Colonic mucosa (tissue), 4 donors: ENCODE results near the gene ENDOU. TPM values are rescaled to one million over a fixed set of nuclear protein-coding genes. Genes with fewer than 3 reads are reported as not detected.
"Not testable (repeated sequence)": the region's sequence is repeated elsewhere in the genome, so short reads cannot be mapped to it uniquely, and the experiment has no call there.

Experiments
- DNase-seq: peaks from one replicate; pipeline ENCODE4 v3.0.0-alpha.2; 2020
- H3K27ac ChIP-seq: fragments of 200-600 bp; one replicate; pipeline ENCODE4 v1.8.0; 2021
- H3K27me3 ChIP-seq: fragments of 200-600 bp; one replicate; pipeline ENCODE4 v1.8.0; 2021
- H3K36me3 ChIP-seq: fragments of 200-600 bp; one replicate; pipeline ENCODE4 v1.8.0; 2021
- H3K4me1 ChIP-seq: fragments of 200-600 bp; one replicate; pipeline ENCODE4 v1.8.0; 2021; ENCODE audit warnings: mild to moderate bottlenecking
- H3K4me3 ChIP-seq: fragments of 200-600 bp; one replicate; pipeline ENCODE4 v1.8.0; 2021
- H3K9ac ChIP-seq, 2 donors: one replicate each; pipeline ENCODE4 v1.7.0; 2013; ENCODE audit warnings: control low read depth in 2 of 2, low read depth in 2 of 2, low read length in 2 of 2
- H3K9me3 ChIP-seq: fragments of 200-600 bp; one replicate; pipeline ENCODE4 v1.8.0; 2021
- CTCF ChIP-seq: fragments of 200-600 bp; IDR thresholded peaks from one replicate; pipeline ENCODE4 v1.8.0; 2022; ENCODE audit warnings: antibody characterized with exemption, mild to moderate bottlenecking
- intact Hi-C: fragments of 100-400 bp; cut with DNase I; formaldehyde crosslinking; loops from one replicate; pipeline ENCODE4 v1.14.1; 2022
- total RNA-seq, 2 donors: library from RNA; stranded (reverse); fragmentation: NEBNext Ultra II Directional in 1 of 2; extraction: Animal tissue kit (Norgen Biotek cat#: 25700) in 1 of 2; gene quantifications; one replicate each; pipeline ENCODE4 v1.2.1, GENCODE V29; 2021
- donor health status: healthy.
- donor health status: DM: no; HTN: no; CAD: no.
- donor health status: DM: no; HTN: no; CAD: no.

The ENDOU gene
- total RNA-seq, 2 donors from 2014 or later, result not detected

- no peak for TF ChIP-seq CTCF
- no peak overlapping the region for H3K27ac ChIP-seq
- no peak overlapping the region for H3K9ac ChIP-seq
- H3K27me3 ChIP-seq, result no peaks in the 10 kb centered on the region
- H3K4me1 ChIP-seq, result no peaks in the 10 kb centered on the region
- H3K4me3 ChIP-seq, result no peak overlapping the region
- H3K36me3 ChIP-seq, result no peaks in the 10 kb centered on the region
- no peaks in the 10 kb centered on the region for H3K9me3 ChIP-seq
- DNase-seq, result no peak
- intact Hi-C loops, result no loop called here
Observed at GRCh38 chr12:47672068-47672467, 53.2 kb downstream of the ENDOU start.

- H3K36me3 ChIP-seq, H3K27ac ChIP-seq, intact Hi-C loops, H3K27me3 ChIP-seq, H3K4me1 ChIP-seq, H3K9ac ChIP-seq, H3K9me3 ChIP-seq, DNase-seq, H3K4me3 ChIP-seq: not testable (repeated sequence)
Observed at GRCh38 chr12:47667935-47668334, 57.4 kb downstream of the ENDOU start.

Other genes with a start within 250 kb of the ENDOU start
- gene RPAP3, start 19.5 kb downstream of the ENDOU start, total RNA-seq, result 10 to 100 TPM; 16.7 to 17.0 TPM
- 10 to 100 TPM; 10.1 TPM for gene RAPGEF3, start 33.4 kb upstream of the ENDOU start, total RNA-seq
- gene SLC48A1, start 47.7 kb upstream of the ENDOU start, total RNA-seq, result 10 to 100 TPM; 12.2 to 17.9 TPM
- gene HDAC7, start 94.4 kb upstream of the ENDOU start, total RNA-seq, result 10 to 100 TPM; 27.3 to 29.7 TPM
- gene VDR, start 179.5 kb upstream of the ENDOU start, total RNA-seq, result 100 to 1,000 TPM; 124 to 140 TPM
- 100 to 1,000 TPM; 187 to 258 TPM for gene TMEM106C, start 238.1 kb upstream of the ENDOU start, total RNA-seq